Effector CD8-positive, alpha-beta T cell (primary cell): ENCODE data around the gene ITIH5.

Experiments
- DNase-seq: peaks from one replicate; lab custom pipeline; 2025; lab: John Stamatoyannopoulos, UW

The ITIH5 gene

DNA sequence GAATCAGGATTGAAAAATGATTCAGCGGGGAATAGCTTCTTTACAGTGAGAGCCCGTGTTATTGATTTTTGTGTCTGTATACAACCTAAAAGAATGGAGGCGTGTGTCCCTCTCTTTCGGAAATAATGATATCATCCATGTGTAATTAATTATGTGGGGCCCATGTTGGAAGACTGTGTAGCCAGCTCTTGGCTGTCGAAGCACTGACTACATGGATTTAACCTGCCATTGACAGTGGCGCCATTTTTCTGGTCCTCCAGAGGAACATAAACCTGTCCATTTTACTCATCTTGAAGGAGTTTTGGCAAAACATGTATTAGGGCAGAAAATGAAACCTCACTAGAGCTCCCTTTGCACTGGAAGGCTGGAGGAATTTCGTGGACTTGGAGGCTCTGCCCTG is 119.6 kb downstream of the ITIH5 start:
- DNase-seq, result no peak

DNA sequence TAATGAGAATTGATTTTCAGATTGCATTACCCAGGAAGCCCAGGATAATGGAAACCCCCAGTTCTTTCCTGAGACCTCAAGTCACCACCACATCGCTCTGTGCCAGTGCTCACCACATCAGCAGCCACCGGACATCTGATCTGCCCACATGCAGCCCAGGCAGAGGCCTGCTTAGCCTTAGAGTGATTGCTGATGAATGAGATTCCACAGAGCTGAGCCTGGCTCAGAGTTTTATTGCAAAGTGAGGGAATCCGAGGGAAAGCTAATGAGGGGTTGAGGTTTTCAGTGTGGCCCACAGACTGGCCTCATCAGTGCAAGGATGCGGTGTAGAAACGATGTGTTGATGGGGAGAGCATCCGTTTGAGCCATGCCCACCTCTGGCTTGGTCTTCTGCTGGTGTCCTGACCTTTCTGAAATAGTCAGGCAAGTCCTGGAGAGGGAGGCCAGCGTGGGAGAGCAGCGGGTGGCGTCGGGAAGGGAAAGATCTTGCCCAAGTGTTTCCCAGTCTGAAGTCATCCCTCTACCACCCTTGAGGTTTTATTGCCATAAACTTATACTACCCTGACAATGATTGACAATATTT is 120.3 kb downstream of the ITIH5 start:
- no peak for DNase-seq

DNA sequence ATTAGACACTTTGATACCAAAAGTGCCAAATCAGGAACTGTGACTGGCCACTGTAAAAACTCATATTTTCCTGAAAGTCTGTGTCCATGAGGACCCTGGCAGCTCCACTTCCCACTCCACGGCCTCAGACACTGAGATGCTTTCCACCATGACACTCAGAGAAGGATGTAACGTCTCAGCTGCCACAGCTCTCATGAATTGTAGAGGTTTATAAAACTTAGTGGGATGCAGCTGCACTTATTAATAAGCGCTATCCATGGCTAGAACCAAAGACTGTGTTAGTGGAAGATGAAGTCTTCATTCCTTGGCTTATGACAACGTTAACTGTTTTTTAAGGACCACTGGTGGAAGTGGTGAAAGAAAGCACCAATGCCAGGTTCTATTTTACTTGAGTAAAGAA is 121.0 kb downstream of the ITIH5 start:
- DNase-seq, result no peak

DNA sequence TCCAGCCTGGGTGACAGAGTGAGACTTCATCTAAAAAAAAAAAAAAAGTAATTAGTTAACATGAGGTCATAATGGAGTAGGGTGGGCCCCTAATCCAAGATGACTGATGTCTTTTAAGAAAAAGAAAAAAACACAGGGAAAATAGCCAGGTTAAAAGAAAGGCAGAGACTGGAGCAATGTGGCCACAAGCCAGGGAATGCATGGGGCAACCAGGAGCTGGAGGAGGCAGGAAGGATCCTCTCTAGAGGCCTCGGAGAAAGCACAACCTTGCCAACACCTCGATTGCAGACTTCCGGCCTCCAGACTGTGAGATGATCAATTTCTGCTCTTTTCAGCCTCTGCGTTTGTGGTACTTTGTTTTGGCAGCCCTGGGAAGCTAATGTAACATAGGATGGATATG is 121.5 kb downstream of the ITIH5 start:
- DNase-seq, result no peak

DNA sequence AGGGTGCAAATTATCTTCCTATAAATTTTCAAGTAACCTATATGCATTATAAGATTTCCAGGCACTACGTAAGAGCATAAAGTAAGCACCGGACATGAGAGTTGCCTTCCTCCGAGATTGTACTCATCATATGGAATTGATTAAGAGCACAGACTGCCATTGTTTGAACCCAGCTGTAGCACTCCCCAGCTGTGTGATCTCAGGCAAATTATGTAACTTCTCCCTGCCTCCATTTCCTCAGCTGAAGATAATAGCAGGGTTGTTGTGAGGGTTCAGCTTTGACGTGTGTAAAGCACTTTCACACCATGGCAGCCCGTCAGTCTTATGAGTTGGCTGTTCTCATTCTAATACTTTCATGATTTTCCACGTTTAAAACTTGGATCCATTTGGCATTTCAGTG is 122.6 kb downstream of the ITIH5 start:
- DNase-seq, result no peak

DNA sequence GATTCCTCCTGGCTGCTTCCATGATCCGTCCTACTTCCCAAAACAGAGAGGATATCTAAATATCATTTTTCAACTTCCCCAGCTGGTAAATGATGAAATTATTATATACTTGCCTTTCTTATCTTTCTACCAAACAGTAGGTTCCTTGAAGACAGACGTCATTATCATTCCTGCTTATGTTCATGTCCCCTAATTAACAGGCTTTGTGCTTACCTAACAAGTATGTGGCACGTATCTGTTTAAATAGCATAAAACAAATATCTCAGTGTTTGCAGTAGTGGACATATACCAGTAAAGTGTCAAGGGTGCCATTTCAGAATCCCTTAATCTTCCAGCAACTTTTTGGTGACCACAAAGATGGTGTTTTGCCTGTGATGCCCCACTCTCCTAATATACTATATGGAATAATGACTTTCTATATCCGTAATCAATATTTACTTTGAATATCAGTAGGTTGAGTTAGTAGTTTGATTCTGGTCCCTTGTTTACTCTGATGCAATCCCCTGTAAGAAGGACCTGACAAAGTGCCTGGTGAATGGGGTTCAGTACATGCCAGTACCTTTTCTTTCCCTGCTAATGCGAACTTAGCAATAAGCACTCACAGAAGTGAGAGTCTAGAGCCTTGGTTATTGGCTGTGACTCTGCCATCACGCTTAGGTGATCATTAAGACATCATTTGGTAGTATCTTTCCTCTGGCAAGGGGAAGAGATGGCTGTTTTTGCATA is 124.4 kb downstream of the ITIH5 start:
- no peak for DNase-seq

DNA sequence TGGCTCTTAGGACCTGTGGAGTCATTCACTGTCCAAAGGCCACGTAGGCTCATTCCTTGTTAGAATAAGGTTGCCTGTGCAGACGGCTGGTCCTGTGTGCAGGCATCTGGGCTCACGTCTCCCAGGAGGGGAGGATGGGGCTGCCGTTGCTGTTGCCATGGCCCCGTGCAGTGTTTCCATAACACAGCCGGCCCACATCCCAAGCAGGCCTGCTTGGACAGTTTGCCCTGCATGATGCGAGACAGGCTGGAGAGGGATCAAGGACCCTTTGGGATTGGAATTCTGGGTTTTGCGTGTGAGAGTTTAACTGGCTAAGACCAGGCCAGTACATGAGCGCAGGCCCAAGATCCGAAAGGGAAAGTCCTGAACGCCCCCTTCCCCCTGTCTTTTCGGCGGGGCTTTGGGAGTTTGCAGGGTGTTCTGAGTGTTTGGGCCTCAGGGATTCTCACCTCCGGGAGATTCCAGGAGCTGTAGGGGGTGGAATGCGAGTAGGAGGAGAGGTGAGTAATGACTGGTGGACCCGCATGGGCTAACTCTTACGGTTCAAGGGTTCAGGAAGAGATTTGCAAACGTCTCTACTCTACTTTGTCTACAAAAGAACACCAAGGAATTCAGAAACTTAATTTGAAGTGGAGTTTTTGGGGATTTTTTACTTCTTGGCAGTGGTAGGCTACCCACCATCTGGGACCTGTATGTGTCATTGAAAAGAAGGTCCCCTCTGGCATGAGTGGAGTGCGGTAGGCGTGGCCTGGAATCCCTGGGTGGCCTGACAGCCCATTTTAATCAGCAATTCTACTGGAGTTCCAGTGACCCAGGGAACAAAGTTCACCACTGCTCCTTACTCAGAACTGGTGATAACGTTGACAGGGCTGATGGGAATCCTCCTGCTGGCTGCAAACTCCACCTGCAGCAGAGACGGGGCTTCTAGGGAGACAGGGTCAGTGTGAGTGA is 125.4 kb downstream of the ITIH5 start:
- DNase-seq, result no peak

DNA sequence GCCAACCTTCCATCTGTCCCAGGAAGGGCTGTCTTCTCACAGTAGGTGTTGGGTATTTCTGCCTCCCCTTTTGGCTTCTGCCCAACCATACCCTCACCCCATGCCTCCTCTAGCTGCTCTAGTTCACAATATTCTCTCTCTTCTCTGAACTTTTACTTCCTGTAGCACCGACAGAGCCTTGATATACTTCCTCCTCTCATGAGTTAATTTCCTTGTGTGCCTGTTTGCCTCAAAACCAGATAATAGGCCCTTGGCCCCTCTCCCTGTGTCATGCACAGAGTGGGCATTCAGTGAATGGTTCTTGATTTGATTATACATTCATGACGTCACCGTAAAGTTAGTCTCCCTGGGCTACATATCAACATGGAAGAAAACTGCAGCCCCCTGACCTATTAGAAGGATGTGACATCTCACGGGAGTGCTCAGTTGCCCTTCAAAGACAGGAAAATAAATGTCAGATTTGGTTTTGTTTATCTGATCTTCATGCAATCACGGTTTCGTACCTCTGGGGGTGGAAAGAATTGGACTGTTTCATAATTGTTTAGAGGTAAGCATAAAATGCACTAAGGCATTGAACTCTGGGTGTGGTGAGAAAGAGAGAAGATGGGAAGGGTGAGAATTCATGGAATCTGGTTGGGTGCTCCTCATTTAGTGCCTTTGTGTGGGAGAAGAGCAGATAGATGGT is 127.7 kb downstream of the ITIH5 start:
- no peak for DNase-seq

DNA sequence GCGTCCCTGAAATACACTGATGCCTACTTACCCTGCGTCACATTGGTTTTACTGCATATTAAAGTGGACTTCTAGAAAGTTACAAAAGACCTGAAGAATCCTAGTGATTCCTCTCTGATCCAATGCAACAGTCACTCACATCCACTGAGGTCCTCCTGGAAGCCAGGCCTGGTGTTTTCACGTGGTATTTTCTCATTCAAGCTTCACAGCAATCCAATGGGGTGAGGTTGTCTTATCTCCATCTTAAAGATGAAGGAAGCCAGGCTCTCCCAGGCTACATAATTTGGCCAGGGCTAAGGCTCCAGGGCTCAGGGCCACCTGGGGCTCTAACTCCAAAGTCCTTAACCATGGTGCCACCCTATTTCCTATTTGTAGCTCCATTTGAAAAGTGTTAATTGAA is 129.6 kb downstream of the ITIH5 start:
- DNase-seq, result no peak

DNA sequence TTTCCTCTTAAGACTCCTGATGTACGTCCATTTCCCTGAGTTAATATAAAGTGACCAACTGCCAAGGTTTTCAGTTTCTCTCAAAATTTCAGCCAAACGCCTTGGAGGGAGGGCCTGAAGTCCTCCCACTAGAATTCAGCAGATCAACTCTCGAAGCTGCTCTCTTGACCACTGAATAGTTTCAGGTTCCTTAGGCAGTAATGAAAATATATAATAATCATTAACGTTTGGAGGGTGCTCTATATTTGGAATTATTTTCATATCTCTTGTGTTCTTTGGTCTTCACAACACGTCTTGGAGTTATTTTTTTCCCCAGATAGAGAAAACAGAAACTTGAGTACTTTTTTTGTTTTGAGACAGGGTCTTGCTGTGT is 132.3 kb downstream of the ITIH5 start:
- DNase-seq, result no peak

DNA sequence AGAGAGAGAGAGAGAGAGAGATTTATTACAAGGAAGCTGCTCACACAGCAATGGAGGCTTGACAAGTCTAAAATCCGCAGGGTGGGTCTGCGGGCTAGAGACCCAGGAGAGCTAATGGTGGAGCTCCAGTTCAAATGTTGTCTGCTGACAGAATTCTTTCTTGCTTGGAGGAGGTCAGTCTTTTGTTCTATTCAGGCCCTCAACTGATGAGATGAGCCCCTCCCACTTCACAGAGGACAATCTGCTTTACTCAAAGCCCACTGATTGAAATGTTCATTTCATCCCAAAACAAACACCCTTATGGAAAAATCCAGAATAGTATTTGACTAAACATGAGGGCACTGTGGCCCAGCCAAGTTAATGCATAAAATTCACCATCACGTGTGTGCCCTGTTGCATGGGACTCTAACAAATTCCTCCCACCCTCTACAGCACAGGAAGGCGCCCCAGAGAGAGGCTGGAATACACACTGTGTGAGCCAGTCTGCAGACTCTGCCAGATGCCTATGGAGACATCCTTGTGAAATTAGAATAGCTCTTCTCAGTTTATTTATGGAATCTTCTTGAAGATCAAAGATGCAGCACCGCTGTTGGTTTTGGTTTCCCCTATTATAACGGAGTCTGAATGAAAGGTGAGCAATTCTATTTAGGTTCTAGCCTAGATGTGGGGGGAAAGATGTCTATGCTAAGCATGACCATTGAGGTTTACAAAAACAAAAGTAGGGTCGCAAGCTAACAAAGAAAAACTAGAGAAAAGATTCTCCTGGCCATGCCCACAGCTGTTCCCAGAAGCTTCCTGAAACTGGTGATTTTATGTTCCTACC is 132.9 kb downstream of the ITIH5 start:
- DNase-seq, result no peak

DNA sequence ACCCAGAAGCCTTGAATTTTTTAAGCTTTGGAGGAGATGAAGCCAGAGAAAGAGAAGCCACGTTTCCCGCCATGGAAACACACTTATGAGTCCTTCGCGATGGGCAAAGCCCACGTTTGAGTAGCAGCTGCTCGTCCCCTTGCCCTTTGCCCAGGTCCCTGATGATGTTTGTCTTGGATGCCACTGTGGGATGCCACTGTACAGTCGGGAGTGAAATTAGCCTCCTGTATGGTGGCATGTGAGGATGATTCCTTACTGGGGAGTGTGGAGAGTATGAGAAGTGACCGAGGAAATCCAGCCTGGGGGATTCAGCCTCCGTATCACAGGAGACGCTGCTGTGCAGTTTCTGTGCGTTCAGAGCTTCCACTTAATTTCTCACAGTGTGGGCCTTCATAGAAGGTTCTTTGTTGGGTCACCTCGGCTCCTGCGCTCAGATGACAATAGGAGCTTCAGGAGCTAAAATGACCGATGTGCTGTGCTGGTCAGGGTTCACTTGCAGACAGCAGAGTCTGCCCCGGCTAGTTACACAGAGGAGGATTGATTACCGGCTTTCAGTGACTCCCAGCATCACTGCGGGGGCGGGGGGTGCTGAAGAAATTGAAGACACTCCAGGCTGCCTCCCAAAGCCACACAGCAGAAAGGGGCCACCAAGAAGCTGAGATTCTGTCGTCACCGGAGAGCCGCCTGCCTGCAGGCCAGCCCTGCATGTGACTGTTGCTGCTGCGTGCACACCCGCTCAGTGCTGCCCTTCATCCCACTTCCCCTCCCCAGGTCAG is 133.9 kb downstream of the ITIH5 start:
- no peak for DNase-seq

DNA sequence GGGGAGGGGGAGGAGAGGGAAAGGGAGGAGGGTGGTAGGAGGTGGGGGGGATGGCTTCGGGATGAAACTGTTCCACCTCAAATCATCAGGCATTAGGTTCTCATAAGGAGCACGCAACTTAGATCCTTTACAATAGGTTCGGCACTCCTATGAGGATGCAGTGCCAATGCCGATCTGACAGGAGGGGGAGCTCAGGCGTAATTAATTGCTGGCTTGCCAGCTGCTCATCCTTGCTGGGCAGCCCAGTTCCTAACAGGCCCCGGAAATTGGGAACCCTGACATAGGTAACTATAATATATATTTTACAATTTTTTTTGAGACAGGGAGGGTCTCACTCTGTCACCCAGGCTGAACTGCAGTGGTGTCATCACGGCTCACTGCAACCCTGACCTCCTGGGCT is 137.1 kb downstream of the ITIH5 start:
- no peak for DNase-seq

DNA sequence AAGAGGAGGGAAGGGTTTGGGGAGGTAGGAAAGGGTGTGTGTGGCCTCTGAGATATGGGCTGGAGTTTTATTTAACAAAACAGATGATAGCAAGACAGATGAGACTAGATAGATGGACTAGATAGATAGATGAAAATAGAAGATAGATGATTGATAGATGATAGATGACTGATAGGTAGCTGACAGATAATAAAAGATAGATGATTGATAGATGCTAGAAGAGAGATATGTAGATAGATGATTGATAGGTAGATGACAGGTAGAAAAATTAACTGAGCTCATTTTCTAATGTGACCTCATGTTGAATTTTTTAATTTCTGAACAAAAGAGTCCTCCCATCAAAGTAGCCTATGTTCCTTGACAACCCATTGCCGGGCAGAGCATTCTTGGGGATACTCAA is 139.3 kb downstream of the ITIH5 start:
- no peak for DNase-seq

DNA sequence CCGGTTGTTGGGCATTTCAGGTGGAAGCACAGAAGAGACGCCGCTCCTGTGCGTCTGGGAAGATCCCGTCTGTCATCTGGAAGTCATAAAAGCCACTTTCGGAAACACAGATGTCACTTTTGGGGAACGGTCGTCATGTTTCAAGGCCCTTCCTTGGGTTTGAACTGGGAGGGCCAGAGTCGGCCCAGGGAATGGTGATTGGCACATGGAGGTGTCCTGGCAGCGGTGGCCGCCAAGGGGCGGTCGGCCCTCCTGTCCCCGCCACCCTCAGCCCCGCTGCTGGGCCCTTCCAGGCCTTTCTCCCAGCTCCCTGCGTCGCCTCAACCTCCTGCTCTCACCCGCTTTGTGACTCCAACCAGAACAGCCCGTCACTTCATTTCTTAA is 140.8 kb downstream of the ITIH5 start:
- no peak for DNase-seq

DNA sequence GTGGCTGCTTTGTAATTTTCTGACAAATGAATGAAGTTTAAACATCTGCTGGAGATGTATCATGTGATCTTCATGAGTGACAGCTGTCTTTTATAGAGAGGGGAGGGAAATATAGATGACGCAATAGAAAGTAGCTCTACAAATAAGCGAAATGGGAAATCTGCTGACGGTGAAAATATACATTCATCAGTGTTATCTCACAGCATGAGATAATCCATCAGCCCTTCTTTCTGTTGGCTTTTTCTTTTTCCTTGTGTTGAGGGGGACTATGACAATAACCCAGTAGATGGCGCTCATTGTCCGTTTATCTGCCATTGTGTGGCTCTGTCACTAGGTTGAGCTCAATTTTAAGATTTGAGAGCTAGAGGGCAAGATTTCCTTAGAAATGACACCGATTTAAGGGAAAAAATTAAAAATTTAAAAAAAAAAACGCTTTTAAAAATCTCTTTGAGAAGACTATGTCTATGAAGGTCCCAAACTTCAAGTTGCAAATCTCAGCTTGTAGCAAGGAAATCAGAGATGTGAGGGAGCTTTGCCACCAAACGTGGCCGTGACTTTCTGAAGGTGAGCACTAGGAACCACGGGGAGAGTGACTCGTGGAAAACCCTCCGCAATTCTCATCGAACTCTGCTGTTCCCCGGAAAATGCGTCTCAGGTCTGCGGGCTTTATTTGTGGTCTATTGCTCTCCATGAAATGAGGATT is 141.3 kb downstream of the ITIH5 start:
- DNase-seq, result peak; percentile 31

DNA sequence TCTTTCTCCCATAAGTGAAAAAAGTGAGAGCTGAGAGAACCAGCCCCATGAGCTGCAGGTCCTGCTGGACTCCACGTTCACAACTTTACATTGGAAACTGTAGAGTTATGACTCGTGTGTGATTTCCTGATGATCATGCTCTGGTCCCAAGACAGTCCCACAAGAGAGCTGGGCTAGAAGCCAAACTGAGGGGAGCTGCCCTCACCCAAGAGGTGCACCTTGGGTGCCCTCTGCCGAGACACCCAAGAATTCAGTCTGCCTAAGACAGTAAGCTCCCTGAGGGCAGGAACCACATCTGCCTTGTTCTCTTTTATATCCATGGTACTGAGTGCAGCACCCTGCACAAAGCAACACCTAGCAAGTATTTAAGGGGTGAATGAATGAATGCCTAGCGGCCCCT is 143.1 kb downstream of the ITIH5 start:
- DNase-seq, result no peak

DNA sequence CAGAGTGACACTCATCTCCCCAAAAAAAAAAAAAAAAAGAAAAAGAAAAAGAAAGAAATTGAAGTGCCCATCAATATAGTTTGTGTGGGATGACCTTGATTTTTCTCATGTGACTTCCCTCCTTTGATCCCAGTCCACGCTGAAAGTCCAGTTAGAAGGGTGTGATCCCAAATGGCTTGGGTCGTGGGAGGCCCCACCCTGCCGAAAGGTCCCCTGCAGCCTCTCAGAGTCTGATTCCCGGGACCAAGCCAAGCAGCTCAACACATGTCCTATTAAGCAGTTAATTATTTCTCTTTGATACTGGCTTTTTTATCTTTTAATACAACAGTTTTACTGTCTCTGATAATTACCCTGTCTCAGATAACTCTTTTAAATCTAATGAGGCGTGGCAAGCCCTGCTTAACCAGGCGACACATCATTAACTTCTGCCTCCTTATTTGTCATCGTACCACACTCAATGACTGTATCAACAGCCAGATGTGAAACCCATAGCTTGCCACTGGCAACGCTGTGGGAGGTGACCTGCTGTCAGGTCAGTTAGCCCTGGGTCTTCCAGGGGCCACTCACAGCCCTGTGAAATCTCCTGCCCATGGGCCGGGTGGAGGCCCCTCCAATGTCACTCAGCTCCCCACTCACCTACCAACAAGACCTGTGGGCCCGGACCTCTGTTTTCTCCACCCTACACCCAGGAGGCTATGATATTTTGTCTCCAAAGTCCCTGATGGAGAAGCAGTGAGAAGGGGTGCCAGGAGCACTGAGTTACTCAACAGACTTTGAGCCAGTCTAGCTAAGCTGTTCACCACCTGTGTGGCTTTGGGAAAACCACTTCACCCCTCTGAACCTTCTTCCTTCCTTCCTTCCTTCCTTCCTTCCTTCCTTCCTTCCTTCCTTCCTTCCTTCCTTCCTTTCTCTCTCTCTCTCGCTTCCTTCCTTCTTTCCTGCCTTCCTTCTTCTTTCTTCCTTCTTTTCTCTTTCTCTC is 146.0 kb downstream of the ITIH5 start:
- DNase-seq, result no peak

DNA sequence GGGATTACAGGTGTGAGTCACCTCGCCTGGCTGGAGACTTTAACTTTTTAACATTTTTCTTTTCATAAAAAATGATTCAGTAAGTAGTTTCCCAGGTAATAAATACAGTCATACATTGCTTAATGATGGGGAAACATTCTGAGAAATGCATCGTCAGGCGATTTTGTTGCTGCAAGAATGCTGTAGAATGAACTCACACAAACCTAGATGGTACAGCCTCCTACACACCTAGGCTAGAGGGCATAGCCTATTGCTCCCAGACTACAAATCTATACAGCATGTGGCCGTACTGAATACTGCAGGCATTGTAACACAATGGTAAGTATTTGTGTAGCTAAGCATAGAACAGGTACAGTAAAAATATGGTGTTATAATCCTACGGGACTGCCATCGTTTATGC is 147.4 kb downstream of the ITIH5 start:
- DNase-seq, result no peak
